LNCaP clone FGC (cell line): ENCODE results near the gene RELL1.

Experiments
- DNase-seq: peaks from one replicate; pipeline ENCODE4 v3.0.0-alpha.2; 2011; ENCODE audit warnings: low read depth
- H3K4me3 ChIP-seq: 2 replicates; pipeline ENCODE4 v1.5.1; 2011; ENCODE audit warnings: mild to moderate bottlenecking, low read depth, low read length, control low read depth
- CTCF ChIP-seq: IDR thresholded peaks from 2 replicates; pipeline ENCODE4 v1.5.1; 2012; ENCODE audit warnings: mild to moderate bottlenecking; ENCODE audit not compliant: control insufficient read depth, insufficient read depth; ENCODE audit errors: extremely low read depth

Gene RELL1

GRCh38 chr4:37584493-37585060 lies 101.6 kb downstream of the RELL1 start:
- H3K4me3 ChIP-seq, result no peak overlapping the region
- no peak for DNase-seq
- no peak for TF ChIP-seq CTCF

GRCh38 chr4:37584071-37584470 lies 102.1 kb downstream of the RELL1 start:
- no peak overlapping the region for H3K4me3 ChIP-seq
- no peak for DNase-seq
- TF ChIP-seq CTCF, result no peak

DNA sequence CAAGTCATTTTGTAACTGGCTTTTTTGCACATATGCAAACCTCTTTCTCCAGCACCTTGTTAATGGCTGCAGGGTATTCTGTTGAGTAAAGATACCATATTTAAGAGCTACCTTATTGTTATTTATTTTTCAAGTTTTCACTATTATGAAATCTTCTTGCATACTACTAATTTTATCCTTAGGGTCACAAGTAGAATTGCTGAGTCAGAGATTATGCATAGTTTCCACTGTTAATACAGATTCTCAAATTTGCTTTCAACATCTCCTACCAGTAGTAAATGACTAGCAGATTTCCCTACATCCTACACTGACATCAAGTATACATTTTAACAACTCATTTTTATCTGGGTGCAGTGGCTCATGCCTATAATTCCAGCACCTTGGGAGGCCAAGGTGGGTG lies 112.6 kb downstream of the RELL1 start:
- H3K4me3 ChIP-seq, result no peak overlapping the region
- no peak for TF ChIP-seq CTCF
- DNase-seq, result no peak

- DNase-seq, result no peak
- no peak for TF ChIP-seq CTCF
- no peak overlapping the region for H3K4me3 ChIP-seq
Observed at GRCh38 chr4:37568489-37568888, 117.7 kb downstream of the RELL1 start.

- H3K4me3 ChIP-seq, result no peak overlapping the region
- TF ChIP-seq CTCF, result no peak
- no peak for DNase-seq
Observed at GRCh38 chr4:37567836-37568235, 118.3 kb downstream of the RELL1 start.

DNA sequence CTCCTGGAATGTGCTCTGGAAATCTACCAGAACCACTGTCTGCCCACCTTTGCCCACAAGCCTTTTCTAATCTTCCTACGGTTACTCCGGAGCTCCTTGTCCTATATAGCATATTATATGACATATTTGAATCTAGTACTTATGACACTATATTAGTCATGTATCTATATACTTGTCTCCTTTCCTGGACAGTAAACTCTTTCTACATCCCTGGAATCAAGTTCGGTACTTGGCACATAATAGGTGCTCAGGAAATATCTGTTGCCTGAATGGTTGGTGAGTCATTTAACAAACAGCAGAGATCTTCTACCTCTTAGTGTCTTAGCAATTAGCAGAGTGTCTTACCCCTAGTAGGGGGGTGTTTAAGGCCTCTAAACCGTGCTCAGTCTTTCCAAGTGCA lies 123.6 kb downstream of the RELL1 start:
- no peak overlapping the region for H3K4me3 ChIP-seq
- DNase-seq, result no peak
- TF ChIP-seq CTCF, result no peak

DNA sequence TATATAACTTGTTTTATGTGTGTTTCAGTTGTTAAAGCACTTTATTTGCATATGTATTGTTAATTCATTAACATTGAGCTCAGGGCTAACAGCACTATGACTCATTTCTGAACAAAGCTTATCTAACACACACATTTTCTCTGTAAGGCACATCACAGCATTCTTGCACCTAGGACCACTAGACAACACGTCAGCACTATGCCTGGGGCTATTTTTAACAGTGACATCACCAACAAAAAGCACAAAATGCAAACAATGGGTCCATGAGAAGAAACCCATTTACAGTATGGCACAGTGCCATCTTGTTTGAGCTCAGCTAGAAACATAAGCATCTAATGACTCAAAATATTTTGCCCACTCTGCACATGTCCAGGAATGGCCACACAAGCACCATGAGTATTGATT lies 124.4 kb downstream of the RELL1 start:
- DNase-seq, result no peak
- no peak overlapping the region for H3K4me3 ChIP-seq

More for the DNA sequence above, 124.4 kb downstream of the RELL1 start:
- TF ChIP-seq CTCF, result no peak
